PC-3 (cell line): ENCODE measurements around the gene MTHFD1L. TPM values are rescaled to one million over a fixed set of nuclear protein-coding genes. Genes with fewer than 3 reads are reported as not detected.

Experiments
- ATAC-seq: fragments of 200-7000 bp; cut with Tn5 transposase; 2 replicates; pipeline ENCODE4 v1.9.1; 2020; ENCODE audit warnings: mild to moderate bottlenecking, moderate library complexity
- BruUV-seq: library from RNA; stranded (reverse); fragments of 400-500 nt; replicated peaks from 2 replicates; lab custom pipeline; 2021; lab: Mats Ljungman, UMichigan
- CTCF ChIA-PET: fragments of 300-600 bp; sonication (Branson Sonifier 250); formaldehyde crosslinking; loops from one replicate; lab custom pipeline; 2022; ENCODE audit warnings: antibody characterized with exemption; lab: Charles Lee
- POLR2A ChIA-PET: fragments of 300-600 bp; sonication (Branson Sonifier 250); formaldehyde crosslinking; loops from one replicate; lab custom pipeline; 2022; ENCODE audit warnings: antibody characterized with exemption; ENCODE audit not compliant: unreplicated experiment; lab: Charles Lee
- DNase-seq: peaks from one replicate; pipeline ENCODE4 v3.0.0-alpha.2; 2015
- H2AFZ ChIP-seq: fragments of 300-600 bp; sonication (generic); 2 replicates; pipeline ENCODE4 v1.6.0; 2016; ENCODE audit warnings: antibody characterized with exemption, low read length
- H3F3A ChIP-seq: fragments of 300-600 bp; sonication (generic); one replicate; pipeline ENCODE4 v1.6.0; 2017; ENCODE audit warnings: antibody characterized with exemption, low read length, control low read depth, mild to moderate bottlenecking; ENCODE audit not compliant: unreplicated experiment
- H3K27ac ChIP-seq: fragments of 300-600 bp; sonication (generic); 2 replicates; pipeline ENCODE4 v1.5.1; 2016; ENCODE audit warnings: mild to moderate bottlenecking, low read length
- H3K27me3 ChIP-seq: fragments of 300-600 bp; sonication (generic); 2 replicates; pipeline ENCODE4 v1.6.1; 2016; ENCODE audit warnings: low read length, mixed read lengths
- H3K36me3 ChIP-seq: fragments of 300-600 bp; sonication (generic); 2 replicates; pipeline ENCODE4 v1.6.1; 2016; ENCODE audit warnings: low read depth, mixed run types, low read length, mixed read lengths
- H3K4me1 ChIP-seq: fragments of 300-600 bp; sonication (generic); 2 replicates; pipeline ENCODE4 v1.5.1; 2016; ENCODE audit warnings: low read length; ENCODE audit not compliant: insufficient read depth
- H3K4me2 ChIP-seq: fragments of 300-600 bp; sonication (generic); 2 replicates; pipeline ENCODE4 v1.6.0; 2016; ENCODE audit warnings: low read length
- H3K4me3 ChIP-seq: fragments of 300-600 bp; sonication (generic); 2 replicates; pipeline ENCODE4 v1.5.1; 2016; ENCODE audit warnings: mild to moderate bottlenecking, low read length, mixed read lengths
- H3K79me2 ChIP-seq: fragments of 300-600 bp; sonication (generic); 2 replicates; pipeline ENCODE4 v1.6.1; 2017; ENCODE audit warnings: low read length, mixed read lengths
- H3K9ac ChIP-seq: fragments of 300-600 bp; sonication (generic); 2 replicates; pipeline ENCODE4 v1.6.0; 2016; ENCODE audit warnings: mild to moderate bottlenecking, low read length
- H3K9me2 ChIP-seq: fragments of 300-600 bp; sonication (generic); replicated peaks from 2 replicates; pipeline ENCODE4 v1.6.1; 2016; ENCODE audit warnings: mixed run types, low read length, mixed read lengths
- H3K9me3 ChIP-seq: fragments of 300-600 bp; sonication (generic); 2 replicates; pipeline ENCODE4 v1.6.1; 2016; ENCODE audit warnings: low read length, mixed read lengths
- H4K20me1 ChIP-seq: fragments of 300-600 bp; sonication (generic); 2 replicates; pipeline ENCODE4 v1.6.1; 2016; ENCODE audit warnings: low read length, mixed read lengths
- CTCF ChIP-seq: fragments of 300-600 bp; sonication (generic); conservative IDR thresholded peaks from 2 replicates; pipeline ENCODE4 v1.5.1; 2017; ENCODE audit warnings: antibody characterized with exemption, low read depth, mild to moderate bottlenecking, low read length
- EZH2 ChIP-seq: fragments of 300-600 bp; sonication (generic); IDR thresholded peaks from one replicate; pipeline ENCODE4 v1.6.1; 2017; ENCODE audit warnings: antibody characterized with exemption, mild to moderate bottlenecking, low read length; ENCODE audit not compliant: unreplicated experiment
- EZH2phosphoT487 ChIP-seq: fragments of 300-600 bp; sonication (generic); IDR thresholded peaks from 2 replicates; pipeline ENCODE4 v1.6.1; 2018; ENCODE audit warnings: mild to moderate bottlenecking, antibody characterized with exemption, low read length, borderline replicate concordance
- intact Hi-C: fragments of 100-400 bp; cut with micrococcal nuclease; formaldehyde crosslinking; loops from 2 replicates; pipeline ENCODE4 v1.9.0; 2023
- total RNA-seq: library from RNA; depleted of rRNA; stranded (reverse); fragments of >200 nt; gene quantifications from 2 replicates; pipeline ENCODE4 v1.2.3, GENCODE V29; 2014

The MTHFD1L gene
- total RNA-seq, 1 experiment from 2014 or later = 11.9 TPM

- intact Hi-C loops = loop anchor here (5.0 kb wide), 1 partner anchor 59 kb away; no protein-coding TSS in a partner anchor
- H3K27ac ChIP-seq = peak overlapping the region; percentile 94
Observed at GRCh38 chr6:151027936-151028838, 162.7 kb downstream of the MTHFD1L start.

GRCh38 chr6:151029970-151030369 lies 164.5 kb downstream of the MTHFD1L start:
- POLR2A ChIA-PET = no interaction called here

More at GRCh38 chr6:151027936-151028838, 162.7 kb downstream of the MTHFD1L start:
- Histone ChIP-seq H2AFZ (no peak overlapping the region), H3K4me3 (no peak overlapping the region), H3K9ac (peak overlapping the region; percentile 60), H3K36me3 (peaks cover 9% of the 10 kb centered on the region), H3K9me3 (no peaks in the 10 kb centered on the region), H3K4me1 (peaks cover 29% of the 10 kb centered on the region), H3K27me3 (no peaks in the 10 kb centered on the region), H3K4me2 (peak overlapping the region; percentile 43), H3K9me2 (no peaks in the 10 kb centered on the region), H3F3A (peaks cover 3% of the 10 kb centered on the region), H4K20me1 (no peaks in the 10 kb centered on the region), H3K79me2 (no peaks in the 10 kb centered on the region)
- DNase-seq = peak; percentile 17
- TSS peak; percentile 16 for BruUV-seq
- no peak for TF ChIP-seq CTCF
- TF ChIP-seq EZH2 = no peak
- no peak for TF ChIP-seq EZH2phosphoT487
- POLR2A ChIA-PET = no interaction called here
- no peak for ATAC-seq
- CTCF ChIA-PET = interaction anchor here (1.0 kb wide), 1 partner anchor 296 kb away, joined by 4 read pairs; no protein-coding TSS in a partner anchor

More at GRCh38 chr6:151029970-151030369, 164.5 kb downstream of the MTHFD1L start:
- ATAC-seq = no peak
- peaks cover 29% of the 10 kb centered on the region for H3K4me1 ChIP-seq
- CTCF ChIA-PET = no interaction called here
- H3K4me3 ChIP-seq = no peak overlapping the region
- H3K9ac ChIP-seq = no peak overlapping the region
- no peaks in the 10 kb centered on the region for H4K20me1 ChIP-seq
- no peaks in the 10 kb centered on the region for H3K79me2 ChIP-seq
- no peaks in the 10 kb centered on the region for H3K27me3 ChIP-seq
- DNase-seq = no peak
- no peaks in the 10 kb centered on the region for H3K9me2 ChIP-seq
- no peaks in the 10 kb centered on the region for H3K9me3 ChIP-seq
- TF ChIP-seq EZH2phosphoT487 (no peak), EZH2 (no peak), CTCF (no peak)
- H3K4me2 ChIP-seq = no peak overlapping the region
- H3K27ac ChIP-seq = no peak overlapping the region
- H3F3A ChIP-seq = peaks cover 3% of the 10 kb centered on the region
- intact Hi-C loops = loop anchor here (5.0 kb wide), 1 partner anchor 57 kb away; no protein-coding TSS in a partner anchor
- no TSS peak for BruUV-seq
- peaks cover 9% of the 10 kb centered on the region for H3K36me3 ChIP-seq
- H2AFZ ChIP-seq = no peak overlapping the region
